ENCODE measurements around the gene LCOR.

LCOR gene

GRCh38 chr10:96967847-96968246, 135.7 kb downstream of the LCOR start:
- TF ChIP-seq CTCF (IDR thresholded peaks at IDR 0.05; ENCODE audit: control insufficient read depth, extremely low read depth, insufficient read depth) = no peak
- no peak overlapping the region for H3K4me3 ChIP-seq (ENCODE audit: low read depth, low read length)
- no peak for DNase-seq (ENCODE audit: low read depth)

DNA sequence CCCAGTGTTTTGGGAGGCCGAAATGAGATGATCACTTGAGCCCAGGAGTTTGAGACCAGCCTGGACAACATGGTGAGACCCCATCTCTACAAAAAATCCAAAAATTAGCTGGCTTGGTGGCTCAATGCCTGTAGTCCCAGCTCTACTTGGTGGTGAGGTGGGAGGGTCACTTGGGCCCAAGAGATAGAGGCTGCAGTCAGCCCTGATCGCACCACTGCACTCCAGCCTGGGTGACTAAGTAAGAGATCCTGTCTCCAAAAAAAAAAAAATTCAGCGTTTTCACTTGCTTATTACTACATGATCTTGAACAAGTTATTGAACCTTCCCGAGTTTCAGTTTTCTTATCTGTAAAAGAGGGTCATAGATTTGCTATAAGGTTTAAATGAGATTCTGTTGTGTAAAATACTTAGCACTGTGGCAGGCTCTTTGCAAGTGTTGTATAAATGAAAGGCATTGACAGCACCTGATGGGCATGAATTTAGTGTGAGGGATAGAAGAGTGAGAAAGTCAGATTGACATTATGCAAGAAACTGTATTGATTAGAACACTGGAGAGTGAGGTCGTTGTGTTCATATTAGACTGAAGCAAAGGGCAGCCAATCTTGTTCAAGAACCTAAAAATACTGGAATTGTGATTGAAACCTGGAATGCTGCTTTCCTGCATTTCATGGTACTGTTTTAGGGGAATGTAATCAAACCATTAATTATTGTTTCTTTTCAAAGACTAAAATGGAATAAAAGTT, 136.8 kb downstream of the LCOR start:
- H3K4me3 ChIP-seq (ENCODE audit: low read depth, low read length) = no peak overlapping the region
- TF ChIP-seq CTCF (IDR thresholded peaks at IDR 0.05; ENCODE audit: control insufficient read depth, extremely low read depth, insufficient read depth) = no peak
- no peak for DNase-seq (ENCODE audit: low read depth)

- TF ChIP-seq CTCF (IDR thresholded peaks at IDR 0.05; ENCODE audit: control insufficient read depth, extremely low read depth, insufficient read depth) = no peak
- DNase-seq (ENCODE audit: low read depth) = no peak
- H3K4me3 ChIP-seq (ENCODE audit: low read depth, low read length) = no peak overlapping the region
Observed at GRCh38 chr10:96971324-96971723, 139.2 kb downstream of the LCOR start.

GRCh38 chr10:96972264-96972663, 140.2 kb downstream of the LCOR start:
- DNase-seq (ENCODE audit: low read depth) = no peak
- no peak overlapping the region for H3K4me3 ChIP-seq (ENCODE audit: low read depth, low read length)
- TF ChIP-seq CTCF (IDR thresholded peaks at IDR 0.05; ENCODE audit: control insufficient read depth, extremely low read depth, insufficient read depth) = no peak

DNA sequence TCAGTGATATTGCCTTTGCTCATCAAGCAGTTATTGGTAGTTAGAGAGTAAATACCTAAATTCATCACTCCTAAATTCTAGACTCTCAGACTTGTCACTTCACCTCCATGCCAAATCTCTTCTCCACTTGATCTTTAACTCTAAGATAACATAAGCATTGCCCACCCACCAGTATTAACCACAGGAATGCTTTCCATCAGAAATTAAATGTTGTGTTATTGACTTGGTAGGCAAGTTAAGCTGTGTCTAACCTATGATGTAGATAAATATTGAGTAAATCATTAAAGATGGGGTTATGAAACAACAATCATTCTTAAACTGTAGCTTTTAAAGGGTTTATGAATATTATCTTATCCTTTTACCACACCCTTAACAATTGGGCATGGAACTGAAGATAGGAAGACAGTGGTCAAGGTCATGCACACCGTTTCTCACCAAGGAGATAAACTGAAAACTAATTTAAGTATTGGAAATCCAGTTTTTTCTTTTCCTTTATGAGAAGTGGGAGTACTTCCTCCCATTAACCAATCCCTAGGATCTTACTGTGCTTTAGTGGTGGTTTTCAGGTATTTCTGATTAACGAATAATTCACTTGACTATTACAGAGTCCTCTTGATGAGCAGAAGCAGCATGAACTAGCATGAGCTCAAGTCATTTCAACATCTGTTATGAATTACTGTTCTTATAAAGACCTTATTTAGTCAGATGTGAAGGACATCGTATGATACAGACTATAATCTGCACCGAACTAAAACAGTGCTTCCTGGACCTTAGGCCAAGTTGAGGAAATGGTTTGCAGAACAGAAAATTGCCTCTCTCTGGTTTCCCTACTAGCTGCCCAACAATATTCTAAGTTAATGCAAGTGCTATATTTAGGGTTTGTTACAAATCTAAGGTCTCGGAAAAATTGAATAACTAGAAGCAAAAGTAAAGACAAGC, 142.0 kb downstream of the LCOR start:
- no peak overlapping the region for H3K4me3 ChIP-seq (ENCODE audit: low read depth, low read length)
- DNase-seq (ENCODE audit: low read depth) = no peak
- TF ChIP-seq CTCF (IDR thresholded peaks at IDR 0.05; ENCODE audit: control insufficient read depth, extremely low read depth, insufficient read depth) = no peak

GRCh38 chr10:96975136-96975535, 143.0 kb downstream of the LCOR start:
- no peak overlapping the region for H3K4me3 ChIP-seq (ENCODE audit: low read depth, low read length)
- no peak for DNase-seq (ENCODE audit: low read depth)
- no peak for TF ChIP-seq CTCF (IDR thresholded peaks at IDR 0.05; ENCODE audit: control insufficient read depth, extremely low read depth, insufficient read depth)

All from LNCaP clone FGC (cell line).